Right renal pelvis (tissue), 4 donors: ENCODE data around the gene QRICH1. TPM values are rescaled to one million over a fixed set of nuclear protein-coding genes. Genes with fewer than 3 reads are reported as not detected.
A peak's percentile ranks its signal among the peaks of the same experiment; 100 is the strongest.
"Not testable (repeated sequence)": the region's sequence is repeated elsewhere in the genome, so short reads cannot be mapped to it uniquely, and the experiment has no call there.

Experiments used
- DNase-seq, 4 donors: peaks; one replicate each; pipeline ENCODE4 v3.0.0-alpha.2; 2013; ENCODE audit warnings: low read depth in 4 of 4, low spot score in 3 of 4, missing footprints in 1 of 4
- polyA plus RNA-seq, 4 donors: library from polyadenylated mRNA; unstranded; fragments of 120-200 nt; gene quantifications; one replicate each; pipeline ENCODE4 v1.2.1, GENCODE V29; 2013; ENCODE audit not compliant: insufficient read length in 4 of 4

The QRICH1 gene
- polyA plus RNA-seq, 4 donors = 76.8 to 90.3 (median 89.5) TPM

DNA sequence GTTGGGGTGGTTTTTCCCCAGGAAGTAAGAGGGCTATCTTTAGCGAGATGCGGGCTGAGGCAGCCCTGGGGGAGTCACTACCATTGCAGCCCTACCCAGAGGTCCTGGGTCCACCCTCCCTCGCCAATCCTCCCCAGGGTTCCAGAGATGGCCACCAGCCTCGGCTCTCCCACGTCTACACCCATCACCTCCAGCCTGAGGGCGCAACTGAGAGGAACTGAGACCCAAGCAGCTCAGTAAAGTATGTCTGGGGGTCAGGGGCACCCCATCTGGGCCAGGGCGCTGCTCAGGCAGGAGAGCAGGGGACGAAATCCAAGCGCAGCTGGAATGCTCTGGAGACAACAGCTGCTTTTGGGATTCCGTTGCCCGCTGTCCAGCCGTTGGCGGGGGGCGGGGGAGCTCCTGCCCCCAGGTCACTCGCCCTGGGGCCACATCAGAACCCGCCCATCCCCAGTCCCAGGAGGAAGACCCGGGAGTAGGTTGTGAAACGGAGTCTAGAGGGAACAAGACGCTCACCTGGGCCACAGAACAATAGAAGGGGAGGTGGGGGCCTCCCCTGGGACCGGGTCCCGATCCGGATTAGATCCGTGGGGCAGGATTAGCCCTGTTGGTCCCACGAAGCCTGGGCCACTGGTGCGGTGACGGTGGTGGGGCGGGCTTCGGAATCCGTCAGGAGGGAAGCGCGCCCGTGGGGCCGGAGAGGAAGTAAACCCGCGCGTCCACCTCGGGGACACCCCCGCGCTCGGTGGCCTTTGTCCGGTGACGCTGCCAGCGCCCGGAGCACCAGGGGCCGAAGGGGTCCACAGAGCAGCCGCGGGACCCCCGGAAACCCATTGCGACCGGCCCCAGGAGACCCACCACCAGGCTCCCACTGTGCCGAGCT, 73.3 kb downstream of the QRICH1 start:
- no peak for DNase-seq

DNA sequence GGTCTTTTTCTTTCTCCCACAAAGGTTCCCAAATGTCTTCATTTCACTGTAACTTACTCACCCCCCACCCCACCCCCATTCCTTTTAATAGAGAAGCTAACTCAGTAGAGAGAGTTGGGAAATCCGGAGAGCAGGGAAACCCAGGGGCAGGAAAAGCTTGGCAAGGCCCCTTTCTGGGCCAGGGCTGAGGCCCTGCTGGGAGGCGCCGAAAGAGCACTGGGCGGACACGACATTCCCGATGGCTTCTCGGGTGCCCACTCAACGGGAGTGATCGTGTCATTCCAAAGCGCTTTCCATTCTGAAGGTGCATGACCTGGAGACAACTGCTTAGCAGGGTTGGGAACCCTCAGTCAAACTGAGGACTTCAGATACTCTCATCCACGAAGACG, 73.9 kb downstream of the QRICH1 start:
- DNase-seq = no peak

- no peak for DNase-seq
Observed at GRCh38 chr3:49018707-49019006, 75.2 kb downstream of the QRICH1 start.

GRCh38 chr3:49017971-49018706, 75.7 kb downstream of the QRICH1 start, which contains the start of gene DALRD3:
Gene DALRD3, minus strand, starts transcription at chr3:49018580. Its CDS starts 16 bp downstream, at chr3:49018564.
- DNase-seq = no peak

DNA sequence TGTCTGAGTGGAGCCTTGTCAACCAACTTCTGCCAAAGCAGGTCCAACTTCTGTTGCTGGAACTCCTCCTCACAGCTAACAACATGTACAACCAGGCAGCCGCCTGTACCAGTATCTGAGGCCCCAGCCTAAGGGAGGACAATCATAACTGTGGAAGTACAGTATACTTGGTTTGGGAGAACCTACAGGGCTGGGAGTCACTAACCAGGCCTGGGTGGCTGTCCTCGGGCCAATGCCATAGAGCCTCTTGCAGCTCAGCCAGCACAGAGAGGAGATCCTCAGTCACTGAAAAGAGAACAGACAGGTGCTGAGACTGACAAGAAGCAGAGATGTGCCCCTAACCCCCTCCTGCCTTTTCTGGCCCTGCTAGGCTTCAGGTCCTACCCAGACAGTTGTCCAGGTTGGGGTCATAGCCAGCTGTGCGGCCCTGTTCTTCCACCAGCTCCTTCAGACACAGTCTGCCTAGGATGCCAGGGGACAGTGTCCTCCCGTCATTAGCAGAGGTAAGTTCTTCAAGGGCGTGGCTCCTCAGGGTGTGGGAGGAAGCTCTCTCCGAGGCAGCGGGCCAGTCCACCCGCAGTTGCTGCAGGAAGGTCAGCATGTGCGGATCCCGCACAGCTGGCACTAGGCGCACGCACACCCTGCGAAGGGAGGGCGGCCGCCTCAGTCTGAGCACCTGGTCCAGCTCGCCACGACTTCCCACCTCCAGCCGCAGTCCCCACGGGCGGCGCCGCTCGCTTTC, 76.5 kb downstream of the QRICH1 start:
- DNase-seq = no peak

GRCh38 chr3:49016414-49017228, 77.2 kb downstream of the QRICH1 start:
- no peak for DNase-seq

DNA sequence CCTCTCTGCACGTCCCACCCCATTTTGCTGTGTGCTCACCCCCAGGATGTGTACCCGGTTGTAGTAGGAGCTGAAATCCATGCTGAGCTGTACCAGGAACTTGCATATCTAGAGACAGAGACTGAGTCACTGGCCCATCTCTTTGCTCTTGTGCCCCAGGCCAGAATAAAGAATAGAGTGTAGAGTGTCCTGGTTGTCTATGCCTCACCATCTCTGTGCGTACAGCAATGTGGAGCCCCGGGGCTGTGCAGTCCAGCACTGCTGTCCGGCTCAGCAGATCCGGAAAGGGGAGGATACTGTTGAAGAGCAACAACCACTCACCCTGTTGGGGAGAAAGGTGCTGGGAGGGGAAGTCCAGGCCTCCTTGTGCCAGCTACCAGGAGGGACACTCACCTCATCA, 78.1 kb downstream of the QRICH1 start:
- DNase-seq = no peak

GRCh38 chr3:49015072-49015471, 78.8 kb downstream of the QRICH1 start:
- no peak for DNase-seq

DNA sequence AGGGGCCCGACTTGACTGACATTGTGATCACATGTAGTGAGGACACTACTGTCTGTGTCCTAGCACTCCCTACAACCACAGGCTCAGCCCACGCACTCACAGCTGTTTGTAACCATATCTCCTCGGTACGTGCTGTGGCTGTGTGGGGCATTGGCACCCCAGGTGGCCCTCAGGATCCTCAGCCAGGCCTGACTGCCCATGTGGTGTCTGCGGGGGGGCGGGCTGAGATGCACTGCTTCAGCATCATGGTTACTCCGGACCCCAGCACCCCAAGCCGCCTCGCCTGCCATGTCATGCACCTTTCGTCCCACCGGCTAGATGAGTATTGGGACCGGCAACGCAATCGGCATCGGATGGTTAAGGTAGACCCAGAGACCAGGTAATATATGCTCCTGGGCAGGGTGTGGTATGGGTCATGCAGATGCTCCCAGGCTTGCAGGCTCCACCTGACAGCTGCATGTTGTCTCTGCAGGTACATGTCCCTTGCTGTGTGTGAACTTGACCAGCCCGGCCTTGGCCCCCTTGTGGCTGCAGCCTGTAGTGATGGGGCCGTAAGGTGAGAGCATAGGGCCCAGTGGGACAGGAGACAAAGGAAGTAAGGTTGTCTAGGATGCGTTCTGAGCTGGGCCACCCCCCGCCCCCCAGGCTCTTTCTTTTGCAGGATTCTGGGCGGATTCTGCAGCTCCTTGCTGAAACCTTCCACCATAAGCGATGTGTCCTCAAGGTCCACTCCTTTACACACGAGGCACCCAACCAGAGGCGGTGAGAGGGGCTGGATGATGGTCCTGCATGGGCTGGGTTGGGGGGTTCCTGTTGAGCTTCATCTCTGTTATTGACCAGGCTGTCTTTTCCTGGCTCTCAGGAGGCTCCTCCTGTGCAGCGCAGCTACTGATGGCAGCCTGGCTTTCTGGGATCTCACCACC, 79.9 kb downstream of the QRICH1 start:
- no peak for DNase-seq

GRCh38 chr3:49013113-49013737, 80.6 kb downstream of the QRICH1 start:
- DNase-seq = no peak

- DNase-seq = no peak
Observed at GRCh38 chr3:49012441-49013017, 81.3 kb downstream of the QRICH1 start.

DNA sequence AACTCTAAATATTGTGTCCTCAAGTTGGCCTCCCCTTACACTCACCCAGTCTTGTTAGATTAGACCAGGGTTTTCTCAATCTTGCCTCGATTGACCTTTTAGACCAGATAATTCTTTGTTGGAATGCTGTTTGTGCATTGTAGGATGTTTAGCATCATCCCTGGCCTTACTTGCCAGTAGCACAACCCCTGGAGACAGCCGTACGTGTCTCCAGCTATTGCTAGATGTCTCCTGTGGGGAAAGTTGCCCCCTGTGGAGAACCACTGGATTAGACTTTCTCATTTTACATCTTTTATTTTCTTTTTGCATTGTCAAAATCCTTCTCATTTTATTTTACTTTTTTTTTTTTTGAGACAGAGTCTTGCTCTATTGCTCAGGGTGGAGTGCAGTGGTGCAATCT, 84.5 kb downstream of the QRICH1 start:
- DNase-seq = no peak

GRCh38 chr3:49008627-49009026, 85.2 kb downstream of the QRICH1 start:
- DNase-seq = not testable (repeated sequence)

- peak in 1 of 4 donors; percentile 72 for DNase-seq
Observed at GRCh38 chr3:49007771-49008528, 85.9 kb downstream of the QRICH1 start.

- DNase-seq = peak; percentile 90 to 93 (median 90)
Observed at GRCh38 chr3:49007068-49007770, 86.7 kb downstream of the QRICH1 start, which contains the start of gene WDR6. Gene WDR6, plus strand, starts transcription at chr3:49007391. Its CDS starts 41 bp downstream, at chr3:49007432.

- no peak for DNase-seq
Observed at GRCh38 chr3:49006408-49007067, 87.3 kb downstream of the QRICH1 start.
